Measurements from ENCODE around the gene KHSRP.

GRCh38 chr19:6446452-6446851 is 21.8 kb upstream of the KHSRP start:
- TF ChIP-seq POLR2AphosphoS5 (IDR thresholded peaks at IDR 0.05) = no peak
- no peak for TF ChIP-seq POLR2A (IDR thresholded peaks at IDR 0.05)
- no peak for TF ChIP-seq CTCF (IDR thresholded peaks at IDR 0.05)
- TF ChIP-seq EP300 (IDR thresholded peaks at IDR 0.05; ENCODE audit: low read depth) = no peak
